Omental fat pad (tissue), 4 donors: ENCODE results near the gene ALG1. TPM values are rescaled to one million over a fixed set of nuclear protein-coding genes. Genes with fewer than 3 reads are reported as not detected.

Experiments
- ATAC-seq: fragments of 150-250 bp; one replicate; pipeline ENCODE4 v1.9.1; 2016; ENCODE audit warnings: mild to moderate bottlenecking, moderate library complexity; ENCODE audit not compliant: low FRiP score
- DNase-seq: peaks from one replicate; pipeline ENCODE4 v3.0.0-alpha.2; 2019; ENCODE audit warnings: low spot score
- total RNA-seq, 4 donors: library from RNA; depleted of rRNA; stranded (reverse); fragments of >200 nt; gene quantifications; one replicate each; pipeline ENCODE4 v1.1.0, GENCODE V29; 2016
- TF ChIP-seq, protein P1 (sequence below), 3 donors: fragments of 450-650 bp; IDR thresholded peaks; one replicate each; pipeline ENCODE4 v1.5.1; 2016 to 2017; ENCODE audit warnings: antibody characterized with exemption in 3 of 3, mild to moderate bottlenecking in 3 of 3, moderate library complexity in 2 of 3

Gene ALG1
- total RNA-seq, 4 donors from 2014 or later: 16.9 to 19.5 (median 18.0) TPM

GRCh38 chr16:5060073-5060641 lies 11.5 kb upstream of the ALG1 start:
- TF ChIP-seq, protein P1, sequence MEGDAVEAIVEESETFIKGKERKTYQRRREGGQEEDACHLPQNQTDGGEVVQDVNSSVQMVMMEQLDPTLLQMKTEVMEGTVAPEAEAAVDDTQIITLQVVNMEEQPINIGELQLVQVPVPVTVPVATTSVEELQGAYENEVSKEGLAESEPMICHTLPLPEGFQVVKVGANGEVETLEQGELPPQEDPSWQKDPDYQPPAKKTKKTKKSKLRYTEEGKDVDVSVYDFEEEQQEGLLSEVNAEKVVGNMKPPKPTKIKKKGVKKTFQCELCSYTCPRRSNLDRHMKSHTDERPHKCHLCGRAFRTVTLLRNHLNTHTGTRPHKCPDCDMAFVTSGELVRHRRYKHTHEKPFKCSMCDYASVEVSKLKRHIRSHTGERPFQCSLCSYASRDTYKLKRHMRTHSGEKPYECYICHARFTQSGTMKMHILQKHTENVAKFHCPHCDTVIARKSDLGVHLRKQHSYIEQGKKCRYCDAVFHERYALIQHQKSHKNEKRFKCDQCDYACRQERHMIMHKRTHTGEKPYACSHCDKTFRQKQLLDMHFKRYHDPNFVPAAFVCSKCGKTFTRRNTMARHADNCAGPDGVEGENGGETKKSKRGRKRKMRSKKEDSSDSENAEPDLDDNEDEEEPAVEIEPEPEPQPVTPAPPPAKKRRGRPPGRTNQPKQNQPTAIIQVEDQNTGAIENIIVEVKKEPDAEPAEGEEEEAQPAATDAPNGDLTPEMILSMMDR (IDR thresholded peaks at IDR 0.05): no peak
- DNase-seq (no peak), ATAC-seq (no peak)

DNA sequence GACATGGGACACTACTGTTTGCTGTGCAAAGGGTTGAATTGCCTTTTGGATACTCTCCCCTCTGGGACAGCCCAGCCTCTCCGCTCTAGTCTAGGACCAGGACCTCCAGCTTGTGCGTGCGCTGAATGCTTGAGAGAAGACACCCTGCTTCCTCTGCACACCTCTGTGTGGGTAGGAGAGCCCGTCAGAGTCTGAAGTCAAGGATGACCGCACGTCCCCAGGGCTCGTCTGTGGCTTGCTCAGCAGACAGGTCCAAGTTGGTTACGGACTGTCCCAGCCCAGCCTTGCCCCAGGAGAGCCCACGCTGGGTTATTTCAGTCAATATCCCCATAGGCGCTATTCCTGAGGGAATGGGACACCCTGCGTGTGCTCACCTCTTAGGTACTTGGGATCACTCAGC lies 9.6 kb upstream of the ALG1 start:
- ATAC-seq: no peak
- TF ChIP-seq, protein P1 (IDR thresholded peaks at IDR 0.05): no peak
- no peak for DNase-seq

DNA sequence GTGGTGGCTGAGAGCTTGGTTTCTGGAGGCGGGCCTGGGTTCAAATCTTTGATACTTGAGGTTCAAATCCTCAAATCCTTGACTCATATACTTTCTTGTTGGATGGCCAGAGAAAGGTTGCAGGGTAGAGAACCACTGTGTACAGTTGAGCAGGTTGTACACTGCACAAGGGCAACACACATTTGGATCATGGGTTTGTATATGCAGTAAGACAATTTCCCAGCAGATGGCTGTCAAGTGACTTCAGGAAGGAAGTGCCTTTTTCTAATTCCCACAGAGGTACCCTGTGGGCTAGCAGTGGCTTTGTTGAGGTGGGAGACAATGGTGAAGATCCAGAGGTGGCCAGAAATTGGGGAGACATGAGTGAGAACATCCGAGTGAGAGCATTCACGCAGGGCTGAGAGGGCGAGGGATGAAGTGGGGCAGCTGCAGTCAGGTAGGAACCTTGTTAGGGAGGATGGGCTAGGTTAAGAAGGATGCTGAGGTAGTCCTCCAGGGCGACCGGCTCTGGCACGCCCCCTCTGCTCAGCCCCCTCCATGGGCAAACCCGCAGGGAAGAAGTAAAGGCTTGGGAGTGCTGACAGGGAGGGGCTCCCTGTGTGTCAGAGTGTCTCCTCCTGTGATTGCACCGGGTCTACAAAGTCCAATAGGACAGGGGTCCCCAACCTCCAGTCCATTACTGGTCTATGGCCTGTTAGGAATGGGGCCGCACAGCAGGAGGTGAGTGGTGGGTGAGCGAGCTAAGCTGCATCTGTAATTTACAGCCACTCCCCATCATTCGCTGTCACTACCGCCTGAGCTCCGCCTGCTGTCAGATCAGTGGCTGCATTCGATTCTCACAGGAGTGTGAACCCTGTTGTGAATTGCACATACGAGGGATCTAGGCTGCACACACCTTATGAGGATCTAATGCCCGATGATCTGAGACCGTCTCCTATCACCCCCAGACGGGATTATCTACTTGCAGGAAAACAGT lies 8.6 kb upstream of the ALG1 start:
- TF ChIP-seq, protein P1 (IDR thresholded peaks at IDR 0.05): no peak
- DNase-seq: no peak
- no peak for ATAC-seq

DNA sequence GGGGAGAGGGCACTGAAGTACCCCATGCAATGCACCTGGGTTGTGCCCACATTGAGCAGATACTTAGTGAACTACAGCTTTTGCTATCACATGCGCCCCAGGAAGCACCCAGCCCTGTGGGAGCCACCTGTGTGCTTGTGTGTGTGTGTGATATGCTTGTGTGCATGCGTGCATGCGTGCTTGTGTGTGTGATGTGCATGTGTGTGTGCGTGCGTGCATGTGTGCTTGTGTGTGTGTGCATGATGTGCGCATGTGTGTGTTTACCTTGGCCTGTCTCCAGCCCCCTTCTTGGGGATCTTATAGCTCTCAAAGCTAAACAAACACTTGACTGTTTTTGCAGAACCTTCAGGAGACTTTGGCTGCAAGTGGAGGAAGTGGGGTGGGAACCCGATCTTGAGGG lies 6.7 kb upstream of the ALG1 start:
- no peak for ATAC-seq
- TF ChIP-seq, protein P1 (IDR thresholded peaks at IDR 0.05): no peak
- DNase-seq: no peak

DNA sequence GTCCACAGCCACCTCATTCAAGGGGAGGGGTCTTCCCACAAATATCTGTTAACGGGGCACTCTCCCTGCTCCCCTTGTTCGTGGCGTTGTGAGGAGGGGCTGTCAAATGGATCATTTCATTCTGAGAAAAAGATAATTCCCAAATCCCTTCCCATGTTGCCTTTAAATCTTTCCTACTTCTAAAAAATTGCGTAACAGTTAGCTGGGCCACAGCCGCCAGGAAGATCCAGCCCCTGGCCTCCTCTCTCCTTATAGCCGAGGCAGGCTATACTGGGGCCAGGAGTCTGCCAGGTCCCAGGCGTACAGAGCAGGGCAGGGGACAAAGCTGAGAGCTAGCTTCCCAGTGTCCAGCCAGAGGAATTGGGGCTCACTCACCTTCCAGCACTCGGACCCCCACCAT lies 6.3 kb upstream of the ALG1 start:
- TF ChIP-seq, protein P1 (IDR thresholded peaks at IDR 0.05): no peak
- DNase-seq (no peak), ATAC-seq (no peak)

DNA sequence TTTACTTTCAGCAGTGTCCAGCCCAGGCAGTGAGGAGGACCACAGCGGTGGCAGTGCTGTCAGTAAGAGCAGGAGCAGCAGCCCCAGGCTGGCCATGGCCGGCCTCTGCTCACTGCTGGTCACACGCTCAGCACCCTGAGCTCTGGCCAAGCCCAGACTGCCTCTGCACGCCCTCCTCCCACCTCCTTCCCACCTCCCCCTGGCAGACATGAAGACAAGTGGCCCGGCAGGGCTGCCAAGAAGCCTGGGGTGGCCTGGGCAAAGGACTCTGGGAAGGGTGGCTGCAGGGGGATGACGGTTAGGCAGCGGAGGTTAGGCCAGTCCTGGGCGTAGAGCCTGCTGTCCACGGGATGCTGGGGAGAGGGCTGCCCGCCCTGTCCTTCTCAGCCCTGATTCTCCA lies 5.8 kb upstream of the ALG1 start, which contains the start of gene C16orf89:
Gene C16orf89 (minus strand): TSS at position 144 of the 400 bp plus-strand sequence. CDS start 48 bp downstream, at position 96.
- DNase-seq: no peak
- no peak for ATAC-seq
- TF ChIP-seq, protein P1 (IDR thresholded peaks at IDR 0.05): no peak
